Measurements from ENCODE around the gene SLC9A6.
A peak's percentile ranks its signal among the peaks of the same experiment; 100 is the strongest.
"Not testable (repeated sequence)": the region's sequence is repeated elsewhere in the genome, so short reads cannot be mapped to it uniquely, and the experiment has no call there.

Gene SLC9A6

DNA sequence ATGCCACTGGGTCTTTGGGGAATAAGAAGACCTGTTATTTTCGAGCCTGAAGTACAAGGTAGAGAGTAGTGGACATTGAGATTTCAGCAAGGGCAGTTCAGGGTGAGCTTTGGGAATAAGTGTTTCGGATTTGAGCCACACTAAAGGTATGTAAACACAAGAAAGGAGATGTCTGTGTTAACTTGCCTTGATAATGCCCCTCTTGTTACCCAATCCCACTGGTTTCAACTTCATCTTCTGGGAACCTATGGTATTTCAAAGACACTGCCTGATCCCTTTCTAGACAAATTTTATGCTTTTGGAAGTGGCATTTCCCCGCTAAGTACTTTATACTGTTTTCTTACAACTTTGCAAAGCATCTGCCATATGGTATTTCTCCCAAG, 79.4 kb downstream of the SLC9A6 start:
- no peak for ATAC-seq

DNA sequence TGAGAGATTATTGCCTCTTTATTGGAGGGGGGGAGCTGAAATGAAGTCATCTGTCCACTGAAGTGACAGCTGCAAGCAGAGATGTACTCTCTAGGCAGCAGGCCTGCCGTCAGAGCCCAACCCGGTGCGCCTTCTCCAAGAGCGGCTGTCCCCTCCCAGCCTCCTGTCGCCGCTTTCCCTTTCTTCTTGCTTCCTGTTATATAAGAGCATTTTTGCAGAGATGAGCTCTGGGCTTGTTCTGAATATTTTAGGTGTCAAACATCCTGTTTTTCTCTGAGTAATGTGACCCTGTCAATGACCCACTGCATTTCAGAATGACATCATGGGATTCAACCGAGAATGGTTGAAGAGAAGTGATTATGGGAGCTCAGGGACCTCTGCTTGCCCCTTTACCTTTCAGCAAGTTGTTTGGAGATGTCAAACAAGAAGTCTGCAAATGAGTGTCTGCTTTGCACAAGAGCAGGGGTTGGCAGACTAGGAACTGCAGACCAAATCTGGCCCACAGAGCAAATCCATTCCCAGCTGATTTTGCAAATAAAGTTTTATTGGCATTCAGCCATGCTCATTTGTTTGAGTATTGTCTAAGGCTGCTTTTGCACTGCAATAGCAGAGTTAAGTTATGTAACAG, 79.9 kb downstream of the SLC9A6 start:
- peak in 1 of 2 donors; percentile 28 for ATAC-seq

DNA sequence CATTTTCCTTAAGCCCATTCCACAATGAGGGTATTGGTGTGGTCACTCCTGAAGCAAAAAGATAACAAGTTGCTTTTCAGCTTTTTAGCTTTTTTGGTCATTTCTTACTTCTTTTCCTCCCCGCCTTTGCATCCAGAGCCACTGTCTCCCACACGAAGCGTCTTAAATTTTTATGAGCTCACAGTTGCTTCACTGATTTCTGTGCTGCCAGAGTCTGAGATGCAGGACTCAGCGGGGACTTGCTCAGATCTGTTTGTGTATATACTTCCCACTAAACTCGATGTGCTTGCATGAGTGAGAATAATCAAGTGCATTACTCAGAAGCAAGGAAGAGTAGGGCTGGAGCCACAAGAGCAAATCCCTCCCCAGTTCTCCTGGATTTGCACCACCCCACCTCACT, 81.9 kb downstream of the SLC9A6 start:
- no peak for ATAC-seq

DNA sequence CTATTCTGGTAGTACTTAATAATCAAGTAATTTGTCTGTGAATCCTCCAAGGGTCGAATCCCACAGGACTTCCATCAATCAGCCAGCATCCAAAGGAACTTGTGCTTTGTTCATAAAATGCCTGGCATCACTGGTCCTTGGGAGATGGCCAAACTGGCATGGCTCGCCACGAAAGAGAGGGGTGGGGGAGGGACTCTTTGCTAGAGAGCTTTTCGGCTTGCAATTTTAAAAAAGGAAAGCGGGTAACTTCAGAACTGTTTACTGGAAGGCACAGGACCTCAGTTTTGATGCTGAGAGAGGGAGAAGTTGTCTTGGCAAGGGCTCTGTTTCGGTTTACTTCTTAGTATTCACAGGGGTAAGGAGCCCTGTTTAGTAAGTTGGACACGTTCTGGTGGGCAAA, 82.7 kb downstream of the SLC9A6 start:
- ATAC-seq = no peak

DNA sequence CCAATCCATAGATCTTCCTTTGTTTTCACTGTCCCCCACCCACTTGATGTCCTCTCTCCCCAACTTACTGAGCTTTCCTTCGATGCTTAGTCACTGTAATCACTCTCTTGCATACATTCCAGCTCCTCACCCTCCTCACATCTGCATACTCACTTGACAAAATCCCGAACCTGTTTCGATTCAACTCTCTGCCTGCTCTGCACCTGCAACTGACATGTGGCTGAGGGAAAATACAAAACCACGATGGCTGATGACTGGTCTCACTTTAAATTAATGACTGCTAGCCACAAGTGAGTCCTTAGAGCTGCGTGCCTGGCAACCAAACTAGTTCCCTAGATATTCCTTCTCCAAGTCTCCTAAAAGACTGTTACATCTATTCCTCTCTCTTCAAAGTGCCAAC, 91.7 kb downstream of the SLC9A6 start:
- no peak for ATAC-seq

DNA sequence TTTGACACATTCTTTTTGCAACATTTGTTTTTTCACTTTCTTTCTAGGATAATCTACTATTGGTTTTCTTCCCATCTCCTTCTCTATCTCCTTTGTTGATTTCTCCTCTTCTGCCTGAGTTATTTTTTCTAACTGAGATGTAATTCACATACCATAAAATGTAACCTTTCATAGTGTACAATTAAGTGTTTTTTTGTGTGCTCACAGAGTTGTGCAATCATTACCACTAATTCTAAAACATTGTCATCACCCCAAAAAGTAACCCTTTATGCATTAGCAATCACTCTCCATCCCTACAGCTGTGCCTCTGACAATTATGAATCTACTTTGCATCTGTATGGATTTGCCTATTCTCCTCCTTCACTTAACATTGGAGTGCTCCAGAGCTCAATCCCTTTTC, 95.5 kb downstream of the SLC9A6 start:
- no peak for ATAC-seq

DNA sequence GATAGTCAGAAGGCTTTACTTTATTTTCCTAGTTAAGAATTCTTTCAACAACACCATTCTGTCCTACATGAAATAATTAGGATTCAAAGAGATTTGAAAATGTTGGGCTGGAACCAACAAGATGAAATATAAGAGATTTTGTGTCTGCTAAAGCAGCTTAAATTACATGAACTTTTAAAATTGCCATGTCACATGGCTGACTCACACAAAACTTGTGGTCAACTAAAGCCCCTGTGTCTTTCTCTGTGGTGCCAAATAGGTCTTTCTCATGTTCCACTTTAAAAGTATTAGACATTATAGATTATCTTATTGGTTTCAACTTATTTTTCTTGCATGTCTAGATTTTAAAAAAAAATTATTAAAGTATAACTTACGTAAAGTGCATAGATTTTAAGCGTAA, 101.3 kb downstream of the SLC9A6 start:
- ATAC-seq = no peak

DNA sequence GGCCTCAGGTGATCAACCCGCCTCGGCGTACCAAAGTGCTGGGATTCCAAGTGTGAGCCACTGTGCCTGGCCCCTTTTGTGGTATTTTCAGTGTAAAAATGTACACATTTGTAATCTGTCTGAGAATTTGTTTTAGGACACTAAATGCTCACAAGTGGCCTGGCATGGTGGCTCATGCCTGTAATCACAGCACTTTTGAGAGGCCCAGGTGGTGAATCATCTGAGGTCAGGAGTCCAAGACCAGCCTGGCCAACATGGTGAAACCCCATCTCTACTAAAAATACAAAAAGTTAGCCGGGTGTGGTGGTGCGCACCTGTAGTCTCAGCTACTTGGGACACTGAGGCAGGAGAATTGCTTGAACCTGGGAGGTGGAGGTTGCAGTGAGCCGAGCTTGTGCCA, 106.7 kb downstream of the SLC9A6 start:
- not testable (repeated sequence) for ATAC-seq

DNA sequence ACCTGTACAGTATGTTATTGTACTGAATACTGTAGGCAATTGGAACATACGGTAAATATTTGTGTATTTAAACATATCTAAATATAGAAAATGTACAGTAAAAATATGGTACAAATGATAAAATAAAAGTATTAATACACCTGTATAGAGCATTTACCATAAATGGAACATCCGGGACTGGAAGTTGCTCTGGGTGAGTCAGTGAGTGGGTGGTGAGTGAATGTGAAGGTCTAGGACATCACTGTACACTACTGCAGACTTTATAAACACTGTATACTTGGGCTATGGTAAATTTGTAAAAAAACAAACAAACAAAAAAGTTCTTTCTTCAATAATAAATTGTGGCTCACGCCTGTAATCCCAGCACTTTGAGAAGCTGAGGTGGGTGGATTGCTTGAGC, 109.7 kb downstream of the SLC9A6 start:
- ATAC-seq = no peak

Measured in activated CD4-positive, CD25-positive, alpha-beta regulatory T cell treated with anti-CD3 and anti-CD28 coated beads, Interleukin-2, amount 50 U/mL, for 24 hours (primary cell).